ENCODE measurements around the gene HSPA1B. TPM values are rescaled to one million over a fixed set of nuclear protein-coding genes. Genes with fewer than 3 reads are reported as not detected.
"Not testable (repeated sequence)": the region's sequence is repeated elsewhere in the genome, so short reads cannot be mapped to it uniquely, and the experiment has no call there.

Gene HSPA1B
- total and polyA plus RNA-seq, 12 donors, result 16.9 to 258 (median 153) TPM

GRCh38 chr6:31844507-31844906, 17.0 kb downstream of the HSPA1B start:
- 93 to 97% methylated on average over 3 of the region's 3 CpGs for WGBS, 2 donors
- no peak for TF ChIP-seq CTCF (IDR thresholded peaks at IDR 0.05)
- no peak for DNase-seq

DNA sequence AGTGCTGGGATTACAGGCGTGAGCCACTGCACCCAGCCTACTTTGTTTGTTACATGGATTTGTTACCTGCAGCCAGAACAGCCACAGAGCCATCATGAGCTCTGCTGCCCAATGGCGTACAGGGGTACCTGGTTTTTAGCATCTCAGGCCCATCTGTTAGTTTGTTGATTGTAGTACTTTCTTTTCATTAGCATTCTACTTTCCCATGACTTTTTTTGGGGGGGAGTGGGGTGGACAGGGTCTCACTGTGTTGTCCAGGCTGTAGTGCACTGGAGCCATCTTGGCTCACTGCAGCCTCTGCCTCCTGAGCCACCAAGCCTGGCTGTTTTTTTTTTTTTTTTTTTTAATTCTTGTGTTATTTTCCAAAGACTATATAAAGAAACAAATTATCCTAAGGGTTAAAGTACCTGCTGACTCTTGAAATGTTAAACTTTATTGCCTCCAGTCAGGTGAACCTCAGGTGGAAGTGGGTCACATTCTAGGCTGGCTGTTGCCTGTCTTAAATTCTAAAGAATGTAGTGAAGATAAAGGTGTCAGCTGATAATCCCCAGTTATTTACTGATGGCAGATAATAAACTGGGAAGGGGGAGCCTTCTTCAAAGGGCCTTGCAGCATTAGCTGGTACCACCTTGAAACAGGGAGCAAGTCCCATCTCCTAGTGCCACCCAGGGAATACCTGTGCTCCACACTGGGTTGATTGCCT, 19.9 kb downstream of the HSPA1B start:
- no peaks in the 10 kb centered on the region for H3K4me1 ChIP-seq
- no peak for TF ChIP-seq CTCF (IDR thresholded peaks at IDR 0.05)
- no peak for ATAC-seq
- intact Hi-C loops (cut with DNase I), result no loop called here
- H3K9me3 ChIP-seq, result no peaks in the 10 kb centered on the region
- peaks cover 0 to 6% (median 0%) of the 10 kb centered on the region in 9 donors for H3K36me3 ChIP-seq
- WGBS, 2 donors, result 89 to 93% methylated on average over 2 of the region's 2 CpGs
- H3K27me3 ChIP-seq, result no peaks in the 10 kb centered on the region
- no peak overlapping the region for H3K27ac ChIP-seq
- no peak for DNase-seq
- H3K4me3 ChIP-seq, result no peak overlapping the region

More at GRCh38 chr6:31844507-31844906, 17.0 kb downstream of the HSPA1B start:
- Histone ChIP-seq H3K27me3 (no peaks in the 10 kb centered on the region), H3K27ac (no peak overlapping the region), H3K36me3 (peaks cover 0 to 33% (median 17%) of the 10 kb centered on the region in 9 donors), H3K4me3 (no peak overlapping the region), H3K9me3 (no peaks in the 10 kb centered on the region), H3K4me1 (no peaks in the 10 kb centered on the region)
- intact Hi-C loops (cut with DNase I), result no loop called here
- no peak for ATAC-seq

GRCh38 chr6:31850765-31851484, 23.4 kb downstream of the HSPA1B start:
- no peak for TF ChIP-seq CTCF (IDR thresholded peaks at IDR 0.05)
- Histone ChIP-seq H3K4me1 (no peaks in the 10 kb centered on the region), H3K9me3 (no peaks in the 10 kb centered on the region), H3K27me3 (no peaks in the 10 kb centered on the region), H3K27ac (no peak overlapping the region), H3K4me3 (no peak overlapping the region), H3K36me3 (no peaks in the 10 kb centered on the region)
- DNase-seq (no peak), ATAC-seq (no peak)
- intact Hi-C loops (cut with DNase I), result no loop called here
- 92 to 100% methylated on average over 2 of the region's 2 CpGs for WGBS, 2 donors

DNA sequence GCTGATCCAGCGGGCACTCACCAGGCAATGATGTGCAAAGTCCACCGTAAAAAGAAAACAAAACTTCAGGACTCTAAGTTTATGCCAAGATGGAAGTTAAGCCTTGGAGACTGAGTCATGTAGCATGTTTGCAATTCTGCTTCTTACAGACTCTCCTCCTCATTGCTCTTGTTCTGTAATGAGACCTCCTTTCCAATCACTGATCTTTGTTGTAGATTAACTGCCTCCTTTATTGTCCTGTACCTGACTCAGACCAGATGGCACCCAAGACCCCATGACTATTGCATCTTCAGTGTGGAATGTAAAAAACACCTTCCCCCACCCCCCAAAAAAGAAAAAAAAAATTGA, 23.9 kb downstream of the HSPA1B start:
- Histone ChIP-seq H3K4me3 (no peak overlapping the region), H3K9me3 (no peaks in the 10 kb centered on the region), H3K27ac (no peak overlapping the region), H3K27me3 (no peaks in the 10 kb centered on the region), H3K36me3 (peaks cover 0 to under 1% (median 0%) of the 10 kb centered on the region in 9 donors), H3K4me1 (no peaks in the 10 kb centered on the region)
- WGBS, 2 donors, result 78 to 84% methylated on average over 2 of the region's 2 CpGs
- ATAC-seq (no peak), DNase-seq (no peak)
- TF ChIP-seq CTCF (IDR thresholded peaks at IDR 0.05), result no peak
- intact Hi-C loops (cut with DNase I), result no loop called here

- H3K27me3 ChIP-seq; H3K9me3 ChIP-seq; H3K4me1 ChIP-seq; H3K4me3 ChIP-seq; DNase-seq; H3K36me3 ChIP-seq; H3K27ac ChIP-seq; intact Hi-C loops (cut with DNase I): not testable (repeated sequence)
- 88 to 89% methylated on average over 35 of the region's 35 CpGs for WGBS, 2 donors
- ATAC-seq, result peak in 1 of 8 donors; percentile 14
Measured at GRCh38 chr6:31851980-31852718, 24.6 kb downstream of the HSPA1B start.

DNA sequence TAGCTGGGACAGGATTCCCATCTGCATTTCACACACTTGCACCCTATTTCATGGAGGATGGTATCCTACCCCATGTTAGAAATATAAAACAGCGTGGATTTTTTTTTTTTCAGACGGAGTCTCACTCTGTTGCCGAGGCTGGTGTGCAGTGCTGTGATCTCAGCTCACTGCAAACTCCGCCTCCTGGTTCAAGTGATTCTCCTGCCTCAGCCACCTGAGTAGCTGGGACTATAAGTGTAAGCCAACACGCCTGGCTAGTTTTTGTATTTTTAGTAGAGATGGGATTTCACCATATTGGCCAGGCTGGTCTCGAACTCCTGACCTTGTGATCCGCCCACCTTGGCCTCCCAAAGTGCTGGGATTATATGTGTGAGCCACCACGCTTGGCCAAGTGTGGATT, 30.2 kb downstream of the HSPA1B start:
- intact Hi-C loops (cut with DNase I); H3K27me3 ChIP-seq; H3K27ac ChIP-seq; H3K4me3 ChIP-seq; DNase-seq; ATAC-seq; H3K9me3 ChIP-seq: not testable (repeated sequence)
- peaks cover 4 to 14% (median 11%) of the 10 kb centered on the region in 9 donors for H3K4me1 ChIP-seq
- peaks cover 0 to 50% (median 21%) of the 10 kb centered on the region in 9 donors for H3K36me3 ChIP-seq
- 95% methylated on average over 8 of the region's 8 CpGs for WGBS, 2 donors
